Liver (tissue), 9 donors: Measurements from ENCODE around the gene STIM2. TPM values are rescaled to one million over a fixed set of nuclear protein-coding genes. Genes with fewer than 3 reads are reported as not detected.

Experiments
- DNase-seq: peaks from one replicate; pipeline ENCODE4 v3.0.0-alpha.2; 2017; ENCODE audit warnings: low spot score
- H3K27ac ChIP-seq, 2 donors: one replicate each; pipeline ENCODE4 v1.7.0; 2013; ENCODE audit warnings: inconsistent platforms in 2 of 2, low read length in 2 of 2, control low read depth in 1 of 2, low read depth in 1 of 2, mild to moderate bottlenecking in 1 of 2
- H3K27me3 ChIP-seq, 4 donors: one replicate each; pipeline versions ENCODE4 v1.6.1 to v1.7.0; 2013; ENCODE audit warnings: low read length in 3 of 4, inconsistent platforms in 1 of 4, mild to moderate bottlenecking in 1 of 4, moderate library complexity in 1 of 4; ENCODE audit not compliant: control insufficient read depth in 4 of 4, insufficient read depth in 4 of 4
- H3K36me3 ChIP-seq, 4 donors: one replicate each; pipeline versions ENCODE4 v1.6.1 to v1.7.0; 2013; ENCODE audit warnings: low read length in 3 of 4, mild to moderate bottlenecking in 3 of 4, low read depth in 1 of 4, moderate library complexity in 1 of 4; ENCODE audit not compliant: control insufficient read depth in 4 of 4, insufficient read depth in 3 of 4
- H3K4me1 ChIP-seq, 4 donors: one replicate each; pipeline versions ENCODE4 v1.6.1 to v1.7.0; 2013; ENCODE audit warnings: low read length in 3 of 4, mild to moderate bottlenecking in 3 of 4, moderate library complexity in 1 of 4; ENCODE audit not compliant: control insufficient read depth in 4 of 4, insufficient read depth in 4 of 4
- H3K4me3 ChIP-seq, 3 donors: one replicate each; pipeline versions ENCODE4 v1.6.1 to v1.7.0; 2013; ENCODE audit warnings: low read length in 3 of 3, control low read depth in 1 of 3, low read depth in 1 of 3, mild to moderate bottlenecking in 1 of 3
- H3K9ac ChIP-seq, 2 donors: one replicate each; pipeline ENCODE4 v1.7.0; 2013; ENCODE audit warnings: low read length in 2 of 2, mild to moderate bottlenecking in 2 of 2, moderate library complexity in 2 of 2, control low read depth in 1 of 2, low read depth in 1 of 2
- H3K9me3 ChIP-seq, 4 donors: one replicate each; pipeline versions ENCODE4 v1.6.1 to v1.7.0; 2013; ENCODE audit warnings: low read length in 3 of 4; ENCODE audit not compliant: control insufficient read depth in 4 of 4
- ATF3 ChIP-seq: IDR thresholded peaks from 2 replicates; pipeline ENCODE4 v1.6.1; 2016; ENCODE audit warnings: antibody characterized with exemption
- EGR1 ChIP-seq, 2 donors: IDR thresholded peaks; 2 replicates each; pipeline ENCODE4 v1.6.1; 2016 to 2018; ENCODE audit warnings: antibody characterized with exemption in 2 of 2, low read depth in 2 of 2
- FOXA1 ChIP-seq: IDR thresholded peaks from 2 replicates; pipeline ENCODE4 v1.6.1; 2016; ENCODE audit warnings: antibody characterized with exemption
- GABPA ChIP-seq, 2 donors: IDR thresholded peaks in 1 of 2; conservative IDR thresholded peaks in 1 of 2; 2 replicates each; pipeline ENCODE4 v1.6.1; 2016; ENCODE audit warnings: antibody characterized with exemption in 2 of 2, mild to moderate bottlenecking in 1 of 2, moderate library complexity in 1 of 2
- HNF4G ChIP-seq: IDR thresholded peaks from 2 replicates; pipeline ENCODE4 v1.6.1; 2016; ENCODE audit warnings: antibody characterized with exemption
- JUND ChIP-seq, 2 donors: IDR thresholded peaks; 2 replicates each; pipeline ENCODE4 v1.6.1; 2016; ENCODE audit warnings: antibody characterized with exemption in 2 of 2
- MAX ChIP-seq: IDR thresholded peaks from 2 replicates; pipeline ENCODE4 v1.6.1; 2016; ENCODE audit warnings: antibody characterized with exemption
- NR2F2 ChIP-seq: IDR thresholded peaks from 2 replicates; pipeline ENCODE4 v1.6.1; 2016; ENCODE audit warnings: antibody characterized with exemption
- RAD21 ChIP-seq, 2 donors: IDR thresholded peaks; 2 replicates each; pipeline ENCODE4 v1.6.1; 2016; ENCODE audit warnings: antibody characterized with exemption in 2 of 2, mild to moderate bottlenecking in 2 of 2
- RXRA ChIP-seq, 2 donors: IDR thresholded peaks; 2 replicates each; pipeline ENCODE4 v1.6.1; 2017 to 2018; ENCODE audit warnings: antibody characterized with exemption in 2 of 2, mild to moderate bottlenecking in 1 of 2
- SP1 ChIP-seq: IDR thresholded peaks from 2 replicates; pipeline ENCODE4 v1.6.1; 2018; ENCODE audit warnings: antibody characterized with exemption, mild to moderate bottlenecking
- TAF1 ChIP-seq: conservative IDR thresholded peaks from 2 replicates; pipeline ENCODE4 v1.6.1; 2016; ENCODE audit warnings: antibody characterized with exemption, mild to moderate bottlenecking
- YY1 ChIP-seq: IDR thresholded peaks from 2 replicates; pipeline ENCODE4 v1.6.1; 2016; ENCODE audit warnings: antibody characterized with exemption, mild to moderate bottlenecking
- WGBS: extraction: QIAGEN DNeasy Blood & Tissue Kit; methylation state at CpG from one replicate; pipeline ENCODE4 v1.1.7; 2013; 5-methylcytosine and 5-hydroxymethylcytosine counted together
- polyA plus RNA-seq, 2 donors: library from polyadenylated mRNA; stranded (reverse) in 1 of 2; unstranded in 1 of 2; fragments of 200-250 nt in 1 of 2; fragments of >200 nt in 1 of 2; fragmentation: Nextera tagmentation in 1 of 2; extraction: Ambion mirVana in 1 of 2; gene quantifications; one replicate each; pipeline versions ENCODE4 v1.2.1 to v1.2.3, GENCODE V29; 2013 to 2015
- total RNA-seq, 2 donors: library from RNA; depleted of rRNA; stranded (reverse); fragments of >200 nt; gene quantifications; one replicate each; pipeline ENCODE4 v1.2.3, GENCODE V29; 2014
- TF ChIP-seq, protein P1 (sequence below): IDR thresholded peaks from 2 replicates; pipeline ENCODE4 v1.6.1; 2016; ENCODE audit warnings: antibody characterized with exemption, mild to moderate bottlenecking
- TF ChIP-seq, protein P2 (sequence below): IDR thresholded peaks from 2 replicates; pipeline ENCODE4 v1.6.1; 2016; ENCODE audit warnings: antibody characterized with exemption
- donor health status: healthy.
- donor health status: healthy.
- donor health status: healthy.
- donor health status: healthy.
- donor health status: healthy.

STIM2 gene
- total and polyA plus RNA-seq, 4 donors, result 5.4 to 11.1 (median 6.9) TPM

- Histone ChIP-seq H3K9me3 (no peaks in the 10 kb centered on the region), H3K4me1 (no peaks in the 10 kb centered on the region), H3K27ac (no peak overlapping the region), H3K4me3 (no peak overlapping the region), H3K27me3 (no peaks in the 10 kb centered on the region), H3K9ac (no peak overlapping the region), H3K36me3 (no peaks in the 10 kb centered on the region)
- TF ChIP-seq EGR1 (IDR thresholded peaks at IDR 0.05; ENCODE audit: low read depth in 2 of 2), result no peak
- no peak for TF ChIP-seq ATF3
- no peak for TF ChIP-seq HNF4G
- DNase-seq, result no peak
- WGBS, result 94% methylated on average over 1 of the region's 1 CpG
Observed at GRCh38 chr4:26850528-26850927, 10.1 kb upstream of the STIM2 start.

- DNase-seq, result no peak
- Histone ChIP-seq H3K36me3 (no peaks in the 10 kb centered on the region), H3K4me3 (no peak overlapping the region), H3K9ac (no peak overlapping the region), H3K27me3 (no peaks in the 10 kb centered on the region), H3K4me1 (no peaks in the 10 kb centered on the region), H3K27ac (no peak overlapping the region), H3K9me3 (no peaks in the 10 kb centered on the region)
- TF ChIP-seq RAD21 (IDR thresholded peaks at IDR 0.05) (no peak), SP1 (no peak), YY1 (no peak), ATF3 (no peak), RXRA (IDR thresholded peaks at IDR 0.05) (no peak), FOXA1 (no peak), TAF1 (no peak), NR2F2 (no peak), GABPA (IDR thresholded peaks at IDR 0.05 in 1 of 2, conservative IDR thresholded peaks at IDR 0.05 in 1 of 2) (no peak), EGR1 (IDR thresholded peaks at IDR 0.05; ENCODE audit: low read depth in 2 of 2) (no peak), JUND (IDR thresholded peaks at IDR 0.05) (no peak), MAX (no peak), HNF4G (no peak)
- TF ChIP-seq, protein P1, sequence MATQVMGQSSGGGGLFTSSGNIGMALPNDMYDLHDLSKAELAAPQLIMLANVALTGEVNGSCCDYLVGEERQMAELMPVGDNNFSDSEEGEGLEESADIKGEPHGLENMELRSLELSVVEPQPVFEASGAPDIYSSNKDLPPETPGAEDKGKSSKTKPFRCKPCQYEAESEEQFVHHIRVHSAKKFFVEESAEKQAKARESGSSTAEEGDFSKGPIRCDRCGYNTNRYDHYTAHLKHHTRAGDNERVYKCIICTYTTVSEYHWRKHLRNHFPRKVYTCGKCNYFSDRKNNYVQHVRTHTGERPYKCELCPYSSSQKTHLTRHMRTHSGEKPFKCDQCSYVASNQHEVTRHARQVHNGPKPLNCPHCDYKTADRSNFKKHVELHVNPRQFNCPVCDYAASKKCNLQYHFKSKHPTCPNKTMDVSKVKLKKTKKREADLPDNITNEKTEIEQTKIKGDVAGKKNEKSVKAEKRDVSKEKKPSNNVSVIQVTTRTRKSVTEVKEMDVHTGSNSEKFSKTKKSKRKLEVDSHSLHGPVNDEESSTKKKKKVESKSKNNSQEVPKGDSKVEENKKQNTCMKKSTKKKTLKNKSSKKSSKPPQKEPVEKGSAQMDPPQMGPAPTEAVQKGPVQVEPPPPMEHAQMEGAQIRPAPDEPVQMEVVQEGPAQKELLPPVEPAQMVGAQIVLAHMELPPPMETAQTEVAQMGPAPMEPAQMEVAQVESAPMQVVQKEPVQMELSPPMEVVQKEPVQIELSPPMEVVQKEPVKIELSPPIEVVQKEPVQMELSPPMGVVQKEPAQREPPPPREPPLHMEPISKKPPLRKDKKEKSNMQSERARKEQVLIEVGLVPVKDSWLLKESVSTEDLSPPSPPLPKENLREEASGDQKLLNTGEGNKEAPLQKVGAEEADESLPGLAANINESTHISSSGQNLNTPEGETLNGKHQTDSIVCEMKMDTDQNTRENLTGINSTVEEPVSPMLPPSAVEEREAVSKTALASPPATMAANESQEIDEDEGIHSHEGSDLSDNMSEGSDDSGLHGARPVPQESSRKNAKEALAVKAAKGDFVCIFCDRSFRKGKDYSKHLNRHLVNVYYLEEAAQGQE, result no peak
- TF ChIP-seq, protein P2, sequence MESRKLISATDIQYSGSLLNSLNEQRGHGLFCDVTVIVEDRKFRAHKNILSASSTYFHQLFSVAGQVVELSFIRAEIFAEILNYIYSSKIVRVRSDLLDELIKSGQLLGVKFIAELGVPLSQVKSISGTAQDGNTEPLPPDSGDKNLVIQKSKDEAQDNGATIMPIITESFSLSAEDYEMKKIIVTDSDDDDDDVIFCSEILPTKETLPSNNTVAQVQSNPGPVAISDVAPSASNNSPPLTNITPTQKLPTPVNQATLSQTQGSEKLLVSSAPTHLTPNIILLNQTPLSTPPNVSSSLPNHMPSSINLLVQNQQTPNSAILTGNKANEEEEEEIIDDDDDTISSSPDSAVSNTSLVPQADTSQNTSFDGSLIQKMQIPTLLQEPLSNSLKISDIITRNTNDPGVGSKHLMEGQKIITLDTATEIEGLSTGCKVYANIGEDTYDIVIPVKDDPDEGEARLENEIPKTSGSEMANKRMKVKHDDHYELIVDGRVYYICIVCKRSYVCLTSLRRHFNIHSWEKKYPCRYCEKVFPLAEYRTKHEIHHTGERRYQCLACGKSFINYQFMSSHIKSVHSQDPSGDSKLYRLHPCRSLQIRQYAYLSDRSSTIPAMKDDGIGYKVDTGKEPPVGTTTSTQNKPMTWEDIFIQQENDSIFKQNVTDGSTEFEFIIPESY, result no peak
- WGBS, result 98% methylated on average over 2 of the region's 2 CpGs
Observed at GRCh38 chr4:26851129-26851528, 9.5 kb upstream of the STIM2 start.
